Cardiac fibroblast (primary cell): ENCODE measurements around the gene USH2A.

ENCODE experiments used
- DNase-seq, 2 donors: peaks; one replicate each; pipeline versions ENCODE4 v3.0.0 to v3.0.0-alpha.2; 2010; ENCODE audit warnings: low read depth in 2 of 2
- H3K4me3 ChIP-seq, 2 donors: replicated peaks in 1 of 2; 1 replicate in 1 of 2; 2 replicates in 1 of 2; pipeline ENCODE4 v1.5.1; 2011; ENCODE audit warnings: low read depth in 2 of 2, low read length in 2 of 2, mild to moderate bottlenecking in 2 of 2, moderate library complexity in 1 of 2
- CTCF ChIP-seq: IDR thresholded peaks from one replicate; pipeline ENCODE4 v1.5.1; 2011; ENCODE audit warnings: low read depth, mild to moderate bottlenecking, low read length, inconsistent platforms

USH2A gene

GRCh38 chr1:215605011-215605621, 818.1 kb downstream of the USH2A start:
- no peak for TF ChIP-seq CTCF
- DNase-seq = peak in 1 of 2 donors; percentile 12
- no peak overlapping the region for H3K4me3 ChIP-seq

- no peak for TF ChIP-seq CTCF
- no peak for DNase-seq
- no peak overlapping the region for H3K4me3 ChIP-seq
These were observed 819.9 kb downstream of the USH2A start for GRCh38 chr1:215603319-215603718.

GRCh38 chr1:215601276-215601675, 822.0 kb downstream of the USH2A start:
- no peak for DNase-seq
- TF ChIP-seq CTCF = no peak
- no peak overlapping the region for H3K4me3 ChIP-seq

GRCh38 chr1:215600867-215601266, 822.4 kb downstream of the USH2A start:
- no peak for DNase-seq
- TF ChIP-seq CTCF = no peak
- H3K4me3 ChIP-seq = no peak overlapping the region

GRCh38 chr1:215600258-215600792, 822.9 kb downstream of the USH2A start:
- no peak for DNase-seq
- no peak for TF ChIP-seq CTCF
- H3K4me3 ChIP-seq = no peak overlapping the region

GRCh38 chr1:215599418-215600074, 823.7 kb downstream of the USH2A start:
- DNase-seq = peak; percentile 63
- no peak for TF ChIP-seq CTCF
- no peak overlapping the region for H3K4me3 ChIP-seq

- DNase-seq = no peak
- H3K4me3 ChIP-seq = no peak overlapping the region
- TF ChIP-seq CTCF = no peak
These were observed 825.3 kb downstream of the USH2A start for GRCh38 chr1:215597961-215598360.
